Activated naive CD4-positive, alpha-beta T cell treated with anti-CD3 and anti-CD28 coated beads, Interleukin-2, amount 10 ng/mL, durations not matched to agents 7 days and 5 days (primary cell): ENCODE results near the gene SAT1.
"Not testable (repeated sequence)": the region's sequence is repeated elsewhere in the genome, so short reads cannot be mapped to it uniquely, and the experiment has no call there.

Experiments used
- CTCF ChIA-PET: fragments of 350-600 bp; sonication (Branson Sonifier 250); formaldehyde crosslinking; loops from one replicate; lab custom pipeline; 2021; ENCODE audit warnings: antibody characterized with exemption; lab: Charles Lee
- DNase-seq: peaks from one replicate; pipeline ENCODE4 v3.0.0-alpha.2; 2020
- H3K27ac Mint-ChIP-seq: one replicate; pipeline ENCODE4 v1.8.0; 2021; ENCODE audit warnings: mild to moderate bottlenecking, moderate library complexity, mixed read lengths
- H3K27me3 Mint-ChIP-seq: one replicate; pipeline ENCODE4 v1.8.0; 2021; ENCODE audit warnings: mild to moderate bottlenecking, mixed read lengths
- H3K36me3 Mint-ChIP-seq: one replicate; pipeline ENCODE4 v1.8.0; 2021; ENCODE audit warnings: mixed read lengths
- H3K4me1 Mint-ChIP-seq: one replicate; pipeline ENCODE4 v1.8.0; 2021; ENCODE audit warnings: mixed read lengths
- H3K4me3 Mint-ChIP-seq: one replicate; pipeline ENCODE4 v1.8.0; 2021; ENCODE audit warnings: mild to moderate bottlenecking, moderate library complexity, mixed read lengths
- H3K9me3 Mint-ChIP-seq: one replicate; pipeline ENCODE4 v1.8.0; 2021; ENCODE audit warnings: mixed read lengths

SAT1 gene

GRCh38 chrX:23764188-23764984, 18.6 kb upstream of the SAT1 start:
- no peak for DNase-seq
- Mint-ChIP-seq H3K9me3 (no peaks in the 10 kb centered on the region), H3K36me3 (no peaks in the 10 kb centered on the region), H3K27ac (no peak overlapping the region), H3K27me3 (no peaks in the 10 kb centered on the region), H3K4me1 (no peaks in the 10 kb centered on the region), H3K4me3 (no peak overlapping the region)
- CTCF ChIA-PET: no interaction called here

GRCh38 chrX:23765449-23765848, 17.5 kb upstream of the SAT1 start:
- Mint-ChIP-seq H3K27me3 (no peaks in the 10 kb centered on the region), H3K9me3 (no peaks in the 10 kb centered on the region), H3K4me3 (no peak overlapping the region), H3K27ac (no peak overlapping the region), H3K36me3 (no peaks in the 10 kb centered on the region), H3K4me1 (peaks cover 2% of the 10 kb centered on the region)
- CTCF ChIA-PET: no interaction called here
- DNase-seq: no peak

- CTCF ChIA-PET: no interaction called here
- H3K36me3 Mint-ChIP-seq: no peaks in the 10 kb centered on the region
Observed at GRCh38 chrX:23765868-23766267, 17.1 kb upstream of the SAT1 start.

GRCh38 chrX:23766650-23767551, 16.1 kb upstream of the SAT1 start:
- H3K27ac Mint-ChIP-seq: no peak overlapping the region
- H3K4me3 Mint-ChIP-seq: peak overlapping the region; percentile 48
- no peaks in the 10 kb centered on the region for H3K36me3 Mint-ChIP-seq
- H3K27me3 Mint-ChIP-seq: no peaks in the 10 kb centered on the region
- no peaks in the 10 kb centered on the region for H3K9me3 Mint-ChIP-seq
- H3K4me1 Mint-ChIP-seq: peaks cover 2% of the 10 kb centered on the region
- CTCF ChIA-PET: no interaction called here
- peak; percentile 21 for DNase-seq

More at GRCh38 chrX:23765868-23766267, 17.1 kb upstream of the SAT1 start:
- Mint-ChIP-seq H3K4me3 (no peak overlapping the region), H3K27me3 (no peaks in the 10 kb centered on the region), H3K9me3 (no peaks in the 10 kb centered on the region), H3K4me1 (peaks cover 2% of the 10 kb centered on the region), H3K27ac (no peak overlapping the region)
- DNase-seq: no peak

- H3K4me3 Mint-ChIP-seq: no peak overlapping the region
- peaks cover 24% of the 10 kb centered on the region for H3K4me1 Mint-ChIP-seq
- no peaks in the 10 kb centered on the region for H3K27me3 Mint-ChIP-seq
- CTCF ChIA-PET: interaction anchor here (1.4 kb wide), 1 partner anchor 13 kb away, joined by 4 read pairs; the partner anchor contains the start of gene SAT1
- H3K36me3 Mint-ChIP-seq: no peaks in the 10 kb centered on the region
- no peaks in the 10 kb centered on the region for H3K9me3 Mint-ChIP-seq
- no peak for DNase-seq
- no peak overlapping the region for H3K27ac Mint-ChIP-seq
Observed at GRCh38 chrX:23770142-23770541, 12.8 kb upstream of the SAT1 start.

- H3K9me3 Mint-ChIP-seq, H3K27ac Mint-ChIP-seq, H3K27me3 Mint-ChIP-seq, H3K36me3 Mint-ChIP-seq, H3K4me3 Mint-ChIP-seq, DNase-seq: not testable (repeated sequence)
- H3K4me1 Mint-ChIP-seq: peaks cover 24% of the 10 kb centered on the region
- CTCF ChIA-PET: interaction anchor here (1.4 kb wide), 1 partner anchor 12 kb away, joined by 4 read pairs; the partner anchor contains the start of gene SAT1
Observed at GRCh38 chrX:23771086-23771485, 11.9 kb upstream of the SAT1 start.

GRCh38 chrX:23773601-23774175, 9.3 kb upstream of the SAT1 start:
- DNase-seq: peak; percentile 63
- no peaks in the 10 kb centered on the region for H3K27me3 Mint-ChIP-seq
- no peaks in the 10 kb centered on the region for H3K9me3 Mint-ChIP-seq
- H3K4me1 Mint-ChIP-seq: peaks cover 24% of the 10 kb centered on the region
- CTCF ChIA-PET: interaction anchor here (1.2 to 1.7 kb wide), 3 partner anchors 9 to 128 kb away, joined by 4 to 6 read pairs (median 6); partner anchors contain the start of gene SAT1
- H3K36me3 Mint-ChIP-seq: no peaks in the 10 kb centered on the region
- H3K27ac Mint-ChIP-seq: peak overlapping the region; percentile 96
- H3K4me3 Mint-ChIP-seq: peak overlapping the region; percentile 17

- Mint-ChIP-seq H3K27me3 (no peaks in the 10 kb centered on the region), H3K4me1 (peaks cover 26% of the 10 kb centered on the region), H3K27ac (no peak overlapping the region), H3K9me3 (no peaks in the 10 kb centered on the region), H3K4me3 (no peak overlapping the region), H3K36me3 (no peaks in the 10 kb centered on the region)
- CTCF ChIA-PET: no interaction called here
- no peak for DNase-seq
Observed at GRCh38 chrX:23776363-23776762, 6.6 kb upstream of the SAT1 start.

- H3K4me3 Mint-ChIP-seq: no peak overlapping the region
- H3K27me3 Mint-ChIP-seq: no peaks in the 10 kb centered on the region
- H3K9me3 Mint-ChIP-seq: no peaks in the 10 kb centered on the region
- DNase-seq: no peak
- no peak overlapping the region for H3K27ac Mint-ChIP-seq
- CTCF ChIA-PET: interaction anchor here (1.2 kb wide), 2 partner anchors 10 to 123 kb away, joined by 3 to 6 read pairs; no protein-coding TSS in a partner anchor
- peaks cover 24% of the 10 kb centered on the region for H3K4me1 Mint-ChIP-seq
- peaks cover 6% of the 10 kb centered on the region for H3K36me3 Mint-ChIP-seq
Observed at GRCh38 chrX:23779025-23779424, 3.9 kb upstream of the SAT1 start.

GRCh38 chrX:23782455-23782854, 518 bp upstream of the SAT1 start:
- H3K4me3 Mint-ChIP-seq: peak overlapping the region; percentile 94
- peak overlapping the region; percentile 97 for H3K27ac Mint-ChIP-seq
- H3K27me3 Mint-ChIP-seq: no peaks in the 10 kb centered on the region
- CTCF ChIA-PET: interaction anchor here (0.8 to 3.7 kb wide), 8 partner anchors 10 to 272 kb away, joined by 3 to 38 read pairs (median 5); partner anchors contain the start of gene EIF2S3
- no peaks in the 10 kb centered on the region for H3K9me3 Mint-ChIP-seq
- peaks cover 27% of the 10 kb centered on the region for H3K36me3 Mint-ChIP-seq
- DNase-seq: no peak
- H3K4me1 Mint-ChIP-seq: peaks cover 39% of the 10 kb centered on the region

- peaks cover 27% of the 10 kb centered on the region for H3K36me3 Mint-ChIP-seq
- CTCF ChIA-PET: interaction anchor here (0.6 to 3.7 kb wide), 7 partner anchors 11 to 271 kb away, joined by 3 to 38 read pairs (median 6); partner anchors contain the start of gene EIF2S3
- H3K27ac Mint-ChIP-seq: peak overlapping the region; percentile 97
- peak; percentile 27 for DNase-seq
- H3K4me1 Mint-ChIP-seq: peaks cover 39% of the 10 kb centered on the region
- no peaks in the 10 kb centered on the region for H3K9me3 Mint-ChIP-seq
- no peaks in the 10 kb centered on the region for H3K27me3 Mint-ChIP-seq
- peak overlapping the region; percentile 94 for H3K4me3 Mint-ChIP-seq
Observed at GRCh38 chrX:23783589-23784469, 856 bp downstream of the SAT1 start.

- peak overlapping the region; percentile 97 for H3K27ac Mint-ChIP-seq
- H3K4me3 Mint-ChIP-seq: peak overlapping the region; percentile 94
- H3K27me3 Mint-ChIP-seq: no peaks in the 10 kb centered on the region
- no peaks in the 10 kb centered on the region for H3K9me3 Mint-ChIP-seq
- H3K36me3 Mint-ChIP-seq: peaks cover 27% of the 10 kb centered on the region
- no peak for DNase-seq
- peaks cover 39% of the 10 kb centered on the region for H3K4me1 Mint-ChIP-seq
- CTCF ChIA-PET: interaction anchor here (0.6 to 3.7 kb wide), 3 partner anchors 20 to 117 kb away, joined by 3 to 38 read pairs (median 3); no protein-coding TSS in a partner anchor
Observed at GRCh38 chrX:23784470-23785331, 1.7 kb downstream of the SAT1 start.
